ENCODE results near the gene COX18.
A peak's percentile ranks its signal among the peaks of the same experiment; 100 is the strongest.

Gene COX18

GRCh38 chr4:73069338-73070073, at the start of gene COX18:
COX18 (minus strand) TSS chr4:73069716; CDS start chr4:73069649, 67 bp downstream.
- peak; percentile 98 for DNase-seq (ENCODE audit: low spot score)

GRCh38 chr4:73109493-73109892, 40.0 kb upstream of the COX18 start:
- DNase-seq (ENCODE audit: low spot score): no peak

GRCh38 chr4:73104695-73105094, 35.2 kb upstream of the COX18 start:
- DNase-seq (ENCODE audit: low spot score): no peak

- no peak for DNase-seq (ENCODE audit: low spot score)
Observed at GRCh38 chr4:73103799-73104503, 34.4 kb upstream of the COX18 start.

- no peak for DNase-seq (ENCODE audit: low spot score)
Observed at GRCh38 chr4:73099143-73099542, 29.6 kb upstream of the COX18 start.

GRCh38 chr4:73098713-73099112, 29.2 kb upstream of the COX18 start:
- DNase-seq (ENCODE audit: low spot score): no peak

GRCh38 chr4:73098016-73098415, 28.5 kb upstream of the COX18 start:
- no peak for DNase-seq (ENCODE audit: low spot score)

GRCh38 chr4:73092868-73093267, 23.4 kb upstream of the COX18 start:
- no peak for DNase-seq (ENCODE audit: low spot score)

- no peak for DNase-seq (ENCODE audit: low spot score)
Observed at GRCh38 chr4:73090738-73091137, 21.2 kb upstream of the COX18 start.

GRCh38 chr4:73087871-73088270, 18.4 kb upstream of the COX18 start:
- DNase-seq (ENCODE audit: low spot score): no peak

- no peak for DNase-seq (ENCODE audit: low spot score)
Observed at GRCh38 chr4:73086095-73086868, 16.8 kb upstream of the COX18 start.

GRCh38 chr4:73080789-73081188, 11.3 kb upstream of the COX18 start:
- DNase-seq (ENCODE audit: low spot score): no peak

GRCh38 chr4:73075832-73076231, 6.3 kb upstream of the COX18 start:
- no peak for DNase-seq (ENCODE audit: low spot score)

- no peak for DNase-seq (ENCODE audit: low spot score)
Observed at GRCh38 chr4:73070074-73070390, 516 bp upstream of the COX18 start.

- peak; percentile 34 for DNase-seq (ENCODE audit: low spot score)
Observed at GRCh38 chr4:73068491-73069337, 802 bp downstream of the COX18 start.

GRCh38 chr4:73067971-73068394, 1.5 kb downstream of the COX18 start:
- DNase-seq (ENCODE audit: low spot score): no peak

- DNase-seq (ENCODE audit: low spot score): no peak
Observed at GRCh38 chr4:73066928-73067327, 2.6 kb downstream of the COX18 start.

- no peak for DNase-seq (ENCODE audit: low spot score)
Observed at GRCh38 chr4:73066445-73066844, 3.1 kb downstream of the COX18 start.

GRCh38 chr4:73064536-73064935, 5.0 kb downstream of the COX18 start:
- DNase-seq (ENCODE audit: low spot score): no peak

GRCh38 chr4:73055241-73055897, 14.1 kb downstream of the COX18 start:
- no peak for DNase-seq (ENCODE audit: low spot score)

GRCh38 chr4:73053974-73054480, 15.5 kb downstream of the COX18 start:
- DNase-seq (ENCODE audit: low spot score): no peak

All from putamen (tissue), 1 donor.